Ishikawa (cell line): ENCODE results near the gene FBXL17.

ENCODE experiments used
- CEBPB ChIP-seq: IDR thresholded peaks from 2 replicates; pipeline ENCODE4 v1.6.1; 2012
- CREB1 ChIP-seq: IDR thresholded peaks from 2 replicates; pipeline ENCODE4 v1.6.1; 2012; ENCODE audit warnings: low read depth
- EGR1 ChIP-seq: IDR thresholded peaks from 2 replicates; pipeline ENCODE4 v1.6.1; 2012
- EP300 ChIP-seq: IDR thresholded peaks from 2 replicates; pipeline ENCODE4 v1.6.1; 2012; ENCODE audit warnings: borderline replicate concordance
- FOXM1 ChIP-seq: IDR thresholded peaks from 2 replicates; pipeline ENCODE4 v1.6.1; 2012; ENCODE audit warnings: low read depth, borderline replicate concordance
- MAX ChIP-seq: IDR thresholded peaks from 2 replicates; pipeline ENCODE4 v1.6.1; 2012
- NFIC ChIP-seq: IDR thresholded peaks from 2 replicates; pipeline ENCODE4 v1.6.1; 2012
- RAD21 ChIP-seq: IDR thresholded peaks from 2 replicates; pipeline ENCODE4 v1.6.1; 2012; ENCODE audit warnings: low read depth
- TAF1 ChIP-seq: IDR thresholded peaks from 2 replicates; pipeline ENCODE4 v1.6.1; 2012; ENCODE audit warnings: low read depth, mild to moderate bottlenecking
- TCF12 ChIP-seq: IDR thresholded peaks from 2 replicates; pipeline ENCODE4 v1.6.1; 2012; ENCODE audit warnings: low read depth
- TEAD4 ChIP-seq: IDR thresholded peaks from 2 replicates; pipeline ENCODE4 v1.6.1; 2012
- USF1 ChIP-seq: IDR thresholded peaks from 2 replicates; pipeline ENCODE4 v1.6.1; 2012
- YY1 ChIP-seq: IDR thresholded peaks from 2 replicates; pipeline ENCODE4 v1.6.1; 2012; ENCODE audit warnings: low read depth
- ZBTB7A ChIP-seq: IDR thresholded peaks from 2 replicates; pipeline ENCODE4 v1.6.1; 2012; ENCODE audit warnings: low read depth
- TF ChIP-seq, protein P1 (sequence below): IDR thresholded peaks from 2 replicates; pipeline ENCODE4 v1.6.1; 2012; ENCODE audit warnings: low read depth, mild to moderate bottlenecking

The FBXL17 gene

DNA sequence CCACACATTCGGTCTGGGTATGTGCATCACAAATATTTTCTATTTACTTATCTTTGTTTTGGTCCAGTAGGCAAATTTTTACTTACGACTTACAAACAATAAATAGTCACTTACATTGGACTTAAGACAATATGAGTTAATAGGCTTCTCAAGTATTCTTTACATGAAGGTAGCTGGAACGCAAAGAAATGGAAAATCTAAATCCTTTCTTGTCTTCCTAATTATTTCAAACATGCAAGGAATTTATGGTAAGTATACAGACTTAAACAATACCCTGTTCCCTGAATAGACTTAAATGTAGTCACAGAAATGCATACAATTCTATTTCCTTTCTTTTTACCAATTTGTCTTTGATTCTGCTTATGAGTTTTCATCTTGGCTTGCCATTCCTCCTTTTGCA lies 448.6 kb downstream of the FBXL17 start:
- TF ChIP-seq TEAD4 (0 out of 2 replicates have a peak, but pooled peaks have one; percentile 11), NFIC (no peak), CEBPB (no peak), YY1 (no peak)

- TF ChIP-seq TAF1 (no peak), YY1 (no peak), TEAD4 (no peak), USF1 (no peak), EGR1 (no peak), ZBTB7A (no peak), NFIC (no peak), TCF12 (no peak), EP300 (no peak), FOXM1 (no peak), CREB1 (no peak), CEBPB (no peak), RAD21 (no peak), MAX (no peak)
- TF ChIP-seq, protein P1, sequence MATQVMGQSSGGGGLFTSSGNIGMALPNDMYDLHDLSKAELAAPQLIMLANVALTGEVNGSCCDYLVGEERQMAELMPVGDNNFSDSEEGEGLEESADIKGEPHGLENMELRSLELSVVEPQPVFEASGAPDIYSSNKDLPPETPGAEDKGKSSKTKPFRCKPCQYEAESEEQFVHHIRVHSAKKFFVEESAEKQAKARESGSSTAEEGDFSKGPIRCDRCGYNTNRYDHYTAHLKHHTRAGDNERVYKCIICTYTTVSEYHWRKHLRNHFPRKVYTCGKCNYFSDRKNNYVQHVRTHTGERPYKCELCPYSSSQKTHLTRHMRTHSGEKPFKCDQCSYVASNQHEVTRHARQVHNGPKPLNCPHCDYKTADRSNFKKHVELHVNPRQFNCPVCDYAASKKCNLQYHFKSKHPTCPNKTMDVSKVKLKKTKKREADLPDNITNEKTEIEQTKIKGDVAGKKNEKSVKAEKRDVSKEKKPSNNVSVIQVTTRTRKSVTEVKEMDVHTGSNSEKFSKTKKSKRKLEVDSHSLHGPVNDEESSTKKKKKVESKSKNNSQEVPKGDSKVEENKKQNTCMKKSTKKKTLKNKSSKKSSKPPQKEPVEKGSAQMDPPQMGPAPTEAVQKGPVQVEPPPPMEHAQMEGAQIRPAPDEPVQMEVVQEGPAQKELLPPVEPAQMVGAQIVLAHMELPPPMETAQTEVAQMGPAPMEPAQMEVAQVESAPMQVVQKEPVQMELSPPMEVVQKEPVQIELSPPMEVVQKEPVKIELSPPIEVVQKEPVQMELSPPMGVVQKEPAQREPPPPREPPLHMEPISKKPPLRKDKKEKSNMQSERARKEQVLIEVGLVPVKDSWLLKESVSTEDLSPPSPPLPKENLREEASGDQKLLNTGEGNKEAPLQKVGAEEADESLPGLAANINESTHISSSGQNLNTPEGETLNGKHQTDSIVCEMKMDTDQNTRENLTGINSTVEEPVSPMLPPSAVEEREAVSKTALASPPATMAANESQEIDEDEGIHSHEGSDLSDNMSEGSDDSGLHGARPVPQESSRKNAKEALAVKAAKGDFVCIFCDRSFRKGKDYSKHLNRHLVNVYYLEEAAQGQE, result no peak
Measured at GRCh38 chr5:107930891-107931290, 451.0 kb downstream of the FBXL17 start.

DNA sequence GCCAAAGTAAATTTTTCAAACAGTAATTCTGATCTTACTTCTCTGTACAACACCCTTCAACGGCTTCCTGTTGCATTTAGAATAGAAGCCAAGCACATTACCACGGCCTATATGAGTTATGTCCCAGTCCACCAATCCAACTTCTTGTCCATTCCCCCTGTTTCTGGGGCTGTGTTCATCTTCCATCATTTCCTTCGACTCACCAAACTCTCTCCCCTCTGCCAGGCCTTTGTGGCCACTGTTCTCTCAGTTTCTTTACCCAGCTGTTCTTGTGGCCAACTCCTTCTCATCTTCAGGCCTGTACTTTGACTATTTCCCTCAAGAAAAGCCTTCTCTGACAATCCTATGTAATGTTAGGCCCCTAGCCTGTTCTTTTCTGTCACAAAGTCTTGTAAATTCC lies 451.8 kb downstream of the FBXL17 start:
- TF ChIP-seq CEBPB (no peak), MAX (no peak), EP300 (no peak), TAF1 (no peak), TCF12 (no peak), EGR1 (no peak), CREB1 (no peak), NFIC (no peak), FOXM1 (no peak), TEAD4 (no peak), YY1 (no peak), RAD21 (no peak)
- TF ChIP-seq, protein P1, result no peak

- TF ChIP-seq TAF1 (no peak), TEAD4 (no peak), YY1 (no peak), FOXM1 (no peak), USF1 (no peak), NFIC (no peak), CEBPB (no peak), EGR1 (no peak), MAX (no peak), TCF12 (no peak), RAD21 (no peak), ZBTB7A (no peak), CREB1 (no peak), EP300 (no peak)
- TF ChIP-seq, protein P1, result no peak
Measured at GRCh38 chr5:107929080-107929479, 452.8 kb downstream of the FBXL17 start.

- TF ChIP-seq, protein P1, result no peak
- TF ChIP-seq CEBPB (no peak), CREB1 (no peak), EGR1 (no peak), YY1 (no peak), NFIC (no peak), MAX (no peak), TCF12 (no peak)
Measured at GRCh38 chr5:107926121-107926520, 455.8 kb downstream of the FBXL17 start.
